SH-SY5Y (cell line): ENCODE measurements around the gene HGD.

Experiments used
- GATA2 ChIP-seq: IDR thresholded peaks from 2 replicates; pipeline ENCODE4 v1.6.1; 2011; ENCODE audit warnings: mild to moderate bottlenecking, low read depth, low read length
- GATA3 ChIP-seq: IDR thresholded peaks from 2 replicates; pipeline ENCODE4 v1.6.1; 2011; ENCODE audit warnings: low read depth, mild to moderate bottlenecking, low read length, moderate library complexity

GRCh38 chr3:120641696-120642246 is 40.3 kb downstream of the HGD start:
- no peak for TF ChIP-seq GATA2
- no peak for TF ChIP-seq GATA3
